Dendritic cell treated with granulocyte-macrophage colony-stimulating factor and Interleukin-4, amounts not matched to agents 40 ng/mL and 50 ng/mL, for 4 days (primary cell): Measurements from ENCODE around the gene SEMA6A.
"Not testable (repeated sequence)": the region's sequence is repeated elsewhere in the genome, so short reads cannot be mapped to it uniquely, and the experiment has no call there.

Experiments
- H3K27ac Mint-ChIP-seq: one replicate; pipeline ENCODE4 v1.8.0; 2022; ENCODE audit warnings: mild to moderate bottlenecking, mixed read lengths
- H3K27me3 Mint-ChIP-seq: one replicate; pipeline ENCODE4 v1.8.0; 2022; ENCODE audit warnings: mild to moderate bottlenecking, mixed read lengths
- H3K36me3 Mint-ChIP-seq: one replicate; pipeline ENCODE4 v1.8.0; 2022; ENCODE audit warnings: low read depth, mixed read lengths
- H3K4me1 Mint-ChIP-seq: one replicate; pipeline ENCODE4 v1.8.0; 2022; ENCODE audit warnings: low read depth, mixed read lengths
- H3K4me3 Mint-ChIP-seq: one replicate; pipeline ENCODE4 v1.8.0; 2022; ENCODE audit warnings: mild to moderate bottlenecking, moderate library complexity, mixed read lengths
- H3K9me3 Mint-ChIP-seq: one replicate; pipeline ENCODE4 v1.8.0; 2022; ENCODE audit warnings: mixed read lengths
- intact Hi-C: fragments of 100-400 bp; cut with micrococcal nuclease; formaldehyde crosslinking; loops from one replicate; pipeline ENCODE4 v1.15.0; 2022

SEMA6A gene

GRCh38 chr5:116530276-116530675, 44.3 kb downstream of the SEMA6A start:
- no peaks in the 10 kb centered on the region for H3K9me3 Mint-ChIP-seq
- no peak overlapping the region for H3K27ac Mint-ChIP-seq
- intact Hi-C loops = no loop called here
- H3K36me3 Mint-ChIP-seq = no peaks in the 10 kb centered on the region
- no peaks in the 10 kb centered on the region for H3K4me1 Mint-ChIP-seq
- H3K4me3 Mint-ChIP-seq = no peak overlapping the region
- no peaks in the 10 kb centered on the region for H3K27me3 Mint-ChIP-seq

- H3K9me3 Mint-ChIP-seq = no peaks in the 10 kb centered on the region
- H3K27me3 Mint-ChIP-seq = no peaks in the 10 kb centered on the region
- H3K36me3 Mint-ChIP-seq = no peaks in the 10 kb centered on the region
- H3K4me3 Mint-ChIP-seq = no peak overlapping the region
- H3K27ac Mint-ChIP-seq = no peak overlapping the region
- intact Hi-C loops = no loop called here
- H3K4me1 Mint-ChIP-seq = no peaks in the 10 kb centered on the region
These were observed 45.0 kb downstream of the SEMA6A start for GRCh38 chr5:116529615-116530014.

- Mint-ChIP-seq H3K4me1 (no peaks in the 10 kb centered on the region), H3K4me3 (no peak overlapping the region), H3K9me3 (no peaks in the 10 kb centered on the region), H3K36me3 (no peaks in the 10 kb centered on the region), H3K27ac (no peak overlapping the region), H3K27me3 (no peaks in the 10 kb centered on the region)
- intact Hi-C loops = no loop called here
These were observed 45.9 kb downstream of the SEMA6A start for GRCh38 chr5:116528519-116529234.

- no peaks in the 10 kb centered on the region for H3K36me3 Mint-ChIP-seq
- H3K27me3 Mint-ChIP-seq = no peaks in the 10 kb centered on the region
- H3K4me3 Mint-ChIP-seq = no peak overlapping the region
- no peaks in the 10 kb centered on the region for H3K4me1 Mint-ChIP-seq
- intact Hi-C loops = no loop called here
- no peak overlapping the region for H3K27ac Mint-ChIP-seq
- H3K9me3 Mint-ChIP-seq = no peaks in the 10 kb centered on the region
These were observed 47.0 kb downstream of the SEMA6A start for GRCh38 chr5:116527582-116527981.

GRCh38 chr5:116525674-116526073, 48.9 kb downstream of the SEMA6A start:
- Mint-ChIP-seq H3K4me3 (no peak overlapping the region), H3K27me3 (no peaks in the 10 kb centered on the region), H3K27ac (no peak overlapping the region), H3K36me3 (no peaks in the 10 kb centered on the region), H3K4me1 (no peaks in the 10 kb centered on the region), H3K9me3 (no peaks in the 10 kb centered on the region)
- intact Hi-C loops = no loop called here

GRCh38 chr5:116524966-116525365, 49.7 kb downstream of the SEMA6A start:
- Mint-ChIP-seq H3K9me3 (no peaks in the 10 kb centered on the region), H3K4me3 (no peak overlapping the region), H3K36me3 (no peaks in the 10 kb centered on the region), H3K27ac (no peak overlapping the region), H3K27me3 (no peaks in the 10 kb centered on the region), H3K4me1 (no peaks in the 10 kb centered on the region)
- intact Hi-C loops = no loop called here

GRCh38 chr5:116524051-116524904, 50.3 kb downstream of the SEMA6A start:
- intact Hi-C loops = no loop called here
- Mint-ChIP-seq H3K4me1 (no peaks in the 10 kb centered on the region), H3K9me3 (no peaks in the 10 kb centered on the region), H3K27ac (no peak overlapping the region), H3K36me3 (no peaks in the 10 kb centered on the region), H3K27me3 (no peaks in the 10 kb centered on the region), H3K4me3 (no peak overlapping the region)

GRCh38 chr5:116523182-116523581, 51.4 kb downstream of the SEMA6A start:
- H3K36me3 Mint-ChIP-seq, H3K4me1 Mint-ChIP-seq, intact Hi-C loops, H3K4me3 Mint-ChIP-seq, H3K27ac Mint-ChIP-seq, H3K9me3 Mint-ChIP-seq, H3K27me3 Mint-ChIP-seq: not testable (repeated sequence)

- Mint-ChIP-seq H3K9me3 (no peaks in the 10 kb centered on the region), H3K4me1 (no peaks in the 10 kb centered on the region), H3K27me3 (no peaks in the 10 kb centered on the region), H3K27ac (no peak overlapping the region), H3K36me3 (no peaks in the 10 kb centered on the region), H3K4me3 (no peak overlapping the region)
- intact Hi-C loops = no loop called here
These were observed 52.1 kb downstream of the SEMA6A start for GRCh38 chr5:116522356-116523136.

- H3K36me3 Mint-ChIP-seq = no peaks in the 10 kb centered on the region
- H3K27ac Mint-ChIP-seq = no peak overlapping the region
- no peaks in the 10 kb centered on the region for H3K27me3 Mint-ChIP-seq
- H3K4me1 Mint-ChIP-seq = no peaks in the 10 kb centered on the region
- intact Hi-C loops = no loop called here
- H3K9me3 Mint-ChIP-seq = no peaks in the 10 kb centered on the region
- no peak overlapping the region for H3K4me3 Mint-ChIP-seq
These were observed 53.3 kb downstream of the SEMA6A start for GRCh38 chr5:116521173-116521872.

- intact Hi-C loops = no loop called here
- H3K9me3 Mint-ChIP-seq = no peaks in the 10 kb centered on the region
- no peak overlapping the region for H3K27ac Mint-ChIP-seq
- H3K4me3 Mint-ChIP-seq = no peak overlapping the region
- no peaks in the 10 kb centered on the region for H3K27me3 Mint-ChIP-seq
- H3K4me1 Mint-ChIP-seq = no peaks in the 10 kb centered on the region
- H3K36me3 Mint-ChIP-seq = no peaks in the 10 kb centered on the region
These were observed 53.9 kb downstream of the SEMA6A start for GRCh38 chr5:116520771-116521170.

GRCh38 chr5:116518423-116518822, 56.2 kb downstream of the SEMA6A start:
- Mint-ChIP-seq H3K4me1 (no peaks in the 10 kb centered on the region), H3K9me3 (no peaks in the 10 kb centered on the region), H3K27ac (no peak overlapping the region), H3K36me3 (no peaks in the 10 kb centered on the region), H3K27me3 (no peaks in the 10 kb centered on the region), H3K4me3 (no peak overlapping the region)
- intact Hi-C loops = no loop called here

- Mint-ChIP-seq H3K36me3 (no peaks in the 10 kb centered on the region), H3K27me3 (no peaks in the 10 kb centered on the region), H3K4me3 (no peak overlapping the region), H3K9me3 (no peaks in the 10 kb centered on the region), H3K27ac (no peak overlapping the region), H3K4me1 (no peaks in the 10 kb centered on the region)
- intact Hi-C loops = no loop called here
These were observed 57.1 kb downstream of the SEMA6A start for GRCh38 chr5:116517488-116517887.

- Mint-ChIP-seq H3K27ac (no peak overlapping the region), H3K4me1 (no peaks in the 10 kb centered on the region), H3K27me3 (no peaks in the 10 kb centered on the region), H3K36me3 (no peaks in the 10 kb centered on the region), H3K9me3 (no peaks in the 10 kb centered on the region), H3K4me3 (no peak overlapping the region)
- intact Hi-C loops = no loop called here
These were observed 58.6 kb downstream of the SEMA6A start for GRCh38 chr5:116516021-116516420.
